WTC11 (cell line): ENCODE data around the gene F13B.

ENCODE experiments used
- ZNF317 ChIP-seq: sonication (generic); formaldehyde crosslinking; IDR thresholded peaks from 2 replicates; pipeline ENCODE4 v1.8.1; 2023; ENCODE audit warnings: low read depth, mild to moderate bottlenecking, moderate library complexity, missing genetic modification reagents, borderline replicate concordance
- ZNF425 ChIP-seq: fragments of 250-450 bp; sonication (Bioruptor Pico); conservative IDR thresholded peaks from 2 replicates; pipeline ENCODE4 v1.9.0; 2021; ENCODE audit warnings: mild to moderate bottlenecking
- TF ChIP-seq, protein P1 (sequence below): fragments of 200-600 bp; IDR thresholded peaks from 2 replicates; pipeline ENCODE4 v1.8.0; 2022; ENCODE audit warnings: antibody characterized with exemption
- TF ChIP-seq, protein P2 (sequence below): sonication (generic); formaldehyde crosslinking; IDR thresholded peaks from 2 replicates; pipeline ENCODE4 v1.8.1; 2022; ENCODE audit warnings: low read depth, mild to moderate bottlenecking, moderate library complexity, missing genetic modification reagents, borderline replicate concordance

- TF ChIP-seq, protein P1, sequence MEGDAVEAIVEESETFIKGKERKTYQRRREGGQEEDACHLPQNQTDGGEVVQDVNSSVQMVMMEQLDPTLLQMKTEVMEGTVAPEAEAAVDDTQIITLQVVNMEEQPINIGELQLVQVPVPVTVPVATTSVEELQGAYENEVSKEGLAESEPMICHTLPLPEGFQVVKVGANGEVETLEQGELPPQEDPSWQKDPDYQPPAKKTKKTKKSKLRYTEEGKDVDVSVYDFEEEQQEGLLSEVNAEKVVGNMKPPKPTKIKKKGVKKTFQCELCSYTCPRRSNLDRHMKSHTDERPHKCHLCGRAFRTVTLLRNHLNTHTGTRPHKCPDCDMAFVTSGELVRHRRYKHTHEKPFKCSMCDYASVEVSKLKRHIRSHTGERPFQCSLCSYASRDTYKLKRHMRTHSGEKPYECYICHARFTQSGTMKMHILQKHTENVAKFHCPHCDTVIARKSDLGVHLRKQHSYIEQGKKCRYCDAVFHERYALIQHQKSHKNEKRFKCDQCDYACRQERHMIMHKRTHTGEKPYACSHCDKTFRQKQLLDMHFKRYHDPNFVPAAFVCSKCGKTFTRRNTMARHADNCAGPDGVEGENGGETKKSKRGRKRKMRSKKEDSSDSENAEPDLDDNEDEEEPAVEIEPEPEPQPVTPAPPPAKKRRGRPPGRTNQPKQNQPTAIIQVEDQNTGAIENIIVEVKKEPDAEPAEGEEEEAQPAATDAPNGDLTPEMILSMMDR = no peak
- TF ChIP-seq ZNF317 (CRISPR knock-in tag) (no peak), ZNF425 (no peak)
- TF ChIP-seq, protein P2, sequence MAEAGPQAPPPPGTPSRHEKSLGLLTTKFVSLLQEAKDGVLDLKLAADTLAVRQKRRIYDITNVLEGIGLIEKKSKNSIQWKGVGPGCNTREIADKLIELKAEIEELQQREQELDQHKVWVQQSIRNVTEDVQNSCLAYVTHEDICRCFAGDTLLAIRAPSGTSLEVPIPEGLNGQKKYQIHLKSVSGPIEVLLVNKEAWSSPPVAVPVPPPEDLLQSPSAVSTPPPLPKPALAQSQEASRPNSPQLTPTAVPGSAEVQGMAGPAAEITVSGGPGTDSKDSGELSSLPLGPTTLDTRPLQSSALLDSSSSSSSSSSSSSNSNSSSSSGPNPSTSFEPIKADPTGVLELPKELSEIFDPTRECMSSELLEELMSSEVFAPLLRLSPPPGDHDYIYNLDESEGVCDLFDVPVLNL = no peak
These were observed 37.3 kb downstream of the F13B start for GRCh38 chr1:197029749-197030148.
